IMR-90 (cell line): Measurements from ENCODE around the gene OPCML. TPM values are rescaled to one million over a fixed set of nuclear protein-coding genes. Genes with fewer than 3 reads are reported as not detected.

Source experiments
- ATAC-seq: fragments of 200-7000 bp; cut with Tn5 transposase; 2 replicates; pipeline ENCODE4 v1.9.1; 2020; ENCODE audit warnings: low read depth, mild to moderate bottlenecking, moderate library complexity
- BruUV-seq: library from RNA; stranded (reverse); fragments of 400-500 nt; replicated peaks from 2 replicates; lab custom pipeline; 2021; lab: Mats Ljungman, UMichigan
- CTCF ChIA-PET: fragments of 300-600 bp; formaldehyde crosslinking; extraction: SDS; loops from one replicate; lab custom pipeline; 2021; ENCODE audit warnings: antibody characterized with exemption; lab: Yijun Ruan, JAX
- POLR2A ChIA-PET: fragments of 300-600 bp; sonication (Branson Sonifier 250); formaldehyde crosslinking; loops from one replicate; lab custom pipeline; 2022; ENCODE audit warnings: antibody characterized with exemption; ENCODE audit not compliant: unreplicated experiment; lab: Charles Lee
- DNase-seq: peaks from one replicate; pipeline ENCODE4 v3.0.0; 2013
- H2AFZ ChIP-seq: replicated peaks from 2 replicates; pipeline ENCODE3; 2013; ENCODE audit warnings: low read length, mild to moderate bottlenecking; ENCODE audit not compliant: poor library complexity
- H2AK5ac ChIP-seq: 2 replicates; pipeline ENCODE4 v1.6.1; 2013; ENCODE audit warnings: low read depth, low read length, inconsistent platforms
- H2AK9ac ChIP-seq: replicated peaks from 2 replicates; pipeline ENCODE3; 2013; ENCODE audit warnings: mild to moderate bottlenecking, low read depth, low read length, moderate library complexity; ENCODE audit not compliant: poor library complexity
- H2BK120ac ChIP-seq: 2 replicates; pipeline ENCODE4 v1.6.1; 2013; ENCODE audit warnings: low read depth, low read length, inconsistent platforms
- H2BK15ac ChIP-seq: 3 replicates; pipeline ENCODE4 v1.6.1; 2013; ENCODE audit warnings: low read depth, low read length, inconsistent platforms
- H2BK20ac ChIP-seq: 2 replicates; pipeline ENCODE4 v1.6.1; 2013; ENCODE audit warnings: low read depth, mild to moderate bottlenecking, inconsistent platforms, low read length, moderate library complexity
- H2BK5ac ChIP-seq: 2 replicates; pipeline ENCODE4 v1.6.1; 2013; ENCODE audit warnings: mild to moderate bottlenecking, low read depth, low read length, inconsistent platforms; ENCODE audit not compliant: poor library complexity, severe bottlenecking
- H3K14ac ChIP-seq: replicated peaks from 2 replicates; pipeline ENCODE4 v1.6.1; 2013; ENCODE audit warnings: low read depth, low read length, inconsistent platforms
- H3K18ac ChIP-seq: 2 replicates; pipeline ENCODE4 v1.6.1; 2013; ENCODE audit warnings: low read depth, low read length, control low read depth
- H3K23ac ChIP-seq: 2 replicates; pipeline ENCODE4 v1.6.1; 2013; ENCODE audit warnings: low read depth, low read length, inconsistent platforms
- H3K27ac ChIP-seq: 2 replicates; pipeline ENCODE4 v1.5.1; 2013; ENCODE audit warnings: mild to moderate bottlenecking, control low read depth, low read length; ENCODE audit not compliant: insufficient read depth
- H3K27me3 ChIP-seq: 2 replicates; pipeline ENCODE4 v1.6.1; 2013; ENCODE audit warnings: low read length; ENCODE audit not compliant: control insufficient read depth, insufficient read depth
- H3K36me3 ChIP-seq: 2 replicates; pipeline ENCODE4 v1.6.1; 2013; ENCODE audit warnings: low read length, mixed read lengths; ENCODE audit not compliant: control insufficient read depth, insufficient read depth
- H3K4ac ChIP-seq: 2 replicates; pipeline ENCODE4 v1.6.1; 2013; ENCODE audit warnings: low read depth, low read length, inconsistent platforms
- H3K4me1 ChIP-seq: 2 replicates; pipeline ENCODE4 v1.6.1; 2013; ENCODE audit warnings: low read length, mixed read lengths; ENCODE audit not compliant: control insufficient read depth, insufficient read depth
- H3K4me2 ChIP-seq: 2 replicates; pipeline ENCODE4 v1.6.1; 2013; ENCODE audit warnings: low read depth, mild to moderate bottlenecking, control low read depth, low read length, moderate library complexity
- H3K4me3 ChIP-seq: 2 replicates; pipeline ENCODE4 v1.5.1; 2013; ENCODE audit warnings: low read depth, mild to moderate bottlenecking, control low read depth, low read length, moderate library complexity; ENCODE audit not compliant: insufficient read depth
- H3K56ac ChIP-seq: 2 replicates; pipeline ENCODE4 v1.6.1; 2013; ENCODE audit warnings: low read length, inconsistent platforms; ENCODE audit not compliant: insufficient read depth; ENCODE audit errors: extremely low read depth
- H3K79me1 ChIP-seq, 2 experiments: 2 replicates each; pipeline ENCODE4 v1.6.1; 2013; ENCODE audit warnings: low read length in 2 of 2, inconsistent platforms in 1 of 2, low read depth in 1 of 2
- H3K9ac ChIP-seq: 2 replicates; pipeline ENCODE4 v1.6.1; 2013; ENCODE audit warnings: low read depth, low read length, control low read depth
- H3K9me1 ChIP-seq: 2 replicates; pipeline ENCODE4 v1.6.1; 2013; ENCODE audit warnings: low read length, inconsistent platforms; ENCODE audit not compliant: insufficient read depth
- H3K9me3 ChIP-seq: 2 replicates; pipeline ENCODE4 v1.6.1; 2013; ENCODE audit warnings: low read length; ENCODE audit not compliant: control insufficient read depth, insufficient read depth
- H4K20me1 ChIP-seq: 2 replicates; pipeline ENCODE4 v1.6.1; 2013; ENCODE audit warnings: low read length, inconsistent platforms; ENCODE audit not compliant: insufficient read depth
- H4K5ac ChIP-seq: 2 replicates; pipeline ENCODE4 v1.6.1; 2013; ENCODE audit warnings: mild to moderate bottlenecking, low read depth, low read length, control low read depth
- H4K8ac ChIP-seq, 2 experiments: 2 replicates each; pipeline ENCODE4 v1.6.1; 2013; ENCODE audit warnings: low read depth in 2 of 2, low read length in 2 of 2, control low read depth in 1 of 2, inconsistent platforms in 1 of 2
- H4K91ac ChIP-seq: 2 replicates; pipeline ENCODE4 v1.6.1; 2013; ENCODE audit warnings: low read depth, low read length, inconsistent platforms; ENCODE audit not compliant: insufficient read depth
- BHLHE40 ChIP-seq: fragments of 150-350 bp; IDR thresholded peaks from 2 replicates; pipeline ENCODE4 v1.6.1; 2016; ENCODE audit warnings: mild to moderate bottlenecking, low read depth, low read length
- CEBPB ChIP-seq: IDR thresholded peaks from 2 replicates; pipeline ENCODE4 v1.6.1; 2012; ENCODE audit warnings: low read depth, low read length, improper control_type of control experiment
- CHD1 ChIP-seq: IDR thresholded peaks from 2 replicates; pipeline ENCODE4 v1.6.1; 2012; ENCODE audit warnings: low read depth, low read length, improper control_type of control experiment
- CTCF ChIP-seq: conservative IDR thresholded peaks from 2 replicates; pipeline ENCODE4 v1.5.1; 2012; ENCODE audit warnings: mild to moderate bottlenecking, low read depth, low read length, improper control_type of control experiment
- ELK1 ChIP-seq: fragments of 150-350 bp; IDR thresholded peaks from 2 replicates; pipeline ENCODE4 v1.6.1; 2016; ENCODE audit warnings: low read depth, mild to moderate bottlenecking, low read length, moderate library complexity, borderline replicate concordance
- FOS ChIP-seq: fragments of 150-350 bp; IDR thresholded peaks from 2 replicates; pipeline ENCODE4 v1.6.1; 2016; ENCODE audit warnings: low read depth, low read length
- MAFK ChIP-seq: IDR thresholded peaks from 2 replicates; pipeline ENCODE4 v1.6.1; 2012; ENCODE audit warnings: low read depth, low read length, improper control_type of control experiment
- MAZ ChIP-seq: IDR thresholded peaks from 2 replicates; pipeline ENCODE4 v1.6.1; 2012; ENCODE audit warnings: low read depth, mild to moderate bottlenecking, low read length, improper control_type of control experiment, moderate library complexity, borderline replicate concordance
- MXI1 ChIP-seq: IDR thresholded peaks from 2 replicates; pipeline ENCODE4 v1.6.1; 2012; ENCODE audit warnings: low read depth, mild to moderate bottlenecking, low read length, moderate library complexity, borderline replicate concordance
- NFE2L2 ChIP-seq: fragments of 150-350 bp; IDR thresholded peaks from 2 replicates; pipeline ENCODE4 v1.6.1; 2016; ENCODE audit warnings: low read depth, mild to moderate bottlenecking, low read length
- POLR2A ChIP-seq: IDR thresholded peaks from 2 replicates; pipeline ENCODE4 v1.6.1; 2012; ENCODE audit warnings: mild to moderate bottlenecking, low read depth, low read length
- RAD21 ChIP-seq: IDR thresholded peaks from 2 replicates; pipeline ENCODE4 v1.6.1; 2012; ENCODE audit warnings: low read length, improper control_type of control experiment
- RCOR1 ChIP-seq: IDR thresholded peaks from 2 replicates; pipeline ENCODE4 v1.6.1; 2012; ENCODE audit warnings: mild to moderate bottlenecking, low read length, improper control_type of control experiment; ENCODE audit not compliant: insufficient replicate concordance
- RFX5 ChIP-seq: IDR thresholded peaks from 2 replicates; pipeline ENCODE4 v1.8.0; 2012; ENCODE audit warnings: low read depth, mild to moderate bottlenecking, low read length, moderate library complexity
- SMC3 ChIP-seq: fragments of 150-350 bp; IDR thresholded peaks from 2 replicates; pipeline ENCODE4 v1.6.1; 2016; ENCODE audit warnings: low read depth, mild to moderate bottlenecking, antibody characterized with exemption, low read length, moderate library complexity
- USF2 ChIP-seq: fragments of 150-350 bp; IDR thresholded peaks from 2 replicates; pipeline ENCODE4 v1.6.1; 2017; ENCODE audit warnings: mild to moderate bottlenecking, antibody characterized with exemption, low read length, low read depth
- WGBS, 2 experiments: methylation state at CpG; one replicate each; pipeline versions ENCODE4 v1.1.5 to v1.1.7; 2013; ENCODE audit warnings: missing lambda C conversion rate in 2 of 2; ENCODE audit not compliant: insufficient read length in 1 of 2; ENCODE audit errors: extremely low coverage in 2 of 2; 5-methylcytosine and 5-hydroxymethylcytosine counted together
- dilution Hi-C: fragments of 300-500 bp; cut with HindIII; formaldehyde crosslinking; loops from one replicate; pipeline ENCODE4 v1.14.3; 2018; ENCODE audit warnings: low sequenced_read_pairs; ENCODE audit not compliant: unreplicated experiment
- in situ Hi-C: fragments of 300-500 bp; cut with MboI; formaldehyde crosslinking; loops from 3 replicates; pipeline ENCODE4 v1.14.3; 2019; ENCODE audit warnings: low sequenced_read_pairs, inconsistent platforms, mixed read lengths
- intact Hi-C: fragments of 100-400 bp; cut with micrococcal nuclease; formaldehyde crosslinking; loops from 2 replicates; pipeline ENCODE4 v1.10.0; 2022
- polyA plus RNA-seq, 3 experiments: library from polyadenylated mRNA; depleted of rRNA; stranded (reverse); fragments of >200 nt; gene quantifications; 2 replicates each; pipeline ENCODE4 v1.2.3, GENCODE V29; 2012; ENCODE audit warnings: low replicate concordance in 1 of 3
- total RNA-seq: library from RNA; depleted of rRNA; stranded (reverse); fragments of >200 nt; gene quantifications from 2 replicates; pipeline ENCODE4 v1.2.3, GENCODE V29; 2012

Gene OPCML
- total and polyA plus RNA-seq, 2 of the 4 experiments (the other 2 are of a cell fraction): under 0.01 to 2.6 TPM

GRCh38 chr11:133311230-133311629 lies 221.1 kb downstream of the OPCML start:
- H4K91ac ChIP-seq: no peak overlapping the region
- dilution Hi-C loops: no loop called here
- H3K9ac ChIP-seq: no peak overlapping the region
- no peak overlapping the region for H2AK9ac ChIP-seq
- H3K79me1 ChIP-seq: no peaks in the 10 kb centered on the region
- H3K14ac ChIP-seq: no peak overlapping the region
- DNase-seq (no peak), ATAC-seq (no peak)
- no peaks in the 10 kb centered on the region for H3K27me3 ChIP-seq
- no peaks in the 10 kb centered on the region for H3K9me1 ChIP-seq
- H3K4me2 ChIP-seq: no peak overlapping the region
- peaks cover 13% of the 10 kb centered on the region for H3K9me3 ChIP-seq
- H3K56ac ChIP-seq: no peak overlapping the region
- H4K8ac ChIP-seq: no peak overlapping the region
- no peak for TF ChIP-seq CHD1
- no peak for TF ChIP-seq SMC3
- TF ChIP-seq CTCF: no peak
- no peak for TF ChIP-seq FOS
- TF ChIP-seq USF2: no peak
- TF ChIP-seq MAZ: no peak
- no peak for TF ChIP-seq POLR2A
- TF ChIP-seq MAFK: no peak
- no peak for TF ChIP-seq RAD21
- TF ChIP-seq ELK1: no peak
- TF ChIP-seq MXI1: no peak
- no peak for TF ChIP-seq CEBPB
- no peak for TF ChIP-seq BHLHE40
- TF ChIP-seq NFE2L2: no peak
- no peak for TF ChIP-seq RFX5
- TF ChIP-seq RCOR1: no peak
- no peak overlapping the region for H3K18ac ChIP-seq
- no TSS peak for BruUV-seq
- H4K5ac ChIP-seq: no peak overlapping the region
- H3K4me3 ChIP-seq: no peak overlapping the region
- H3K23ac ChIP-seq: no peak overlapping the region
- ChIA-PET CTCF (no interaction called here), POLR2A (no interaction called here)
- no peak overlapping the region for H2BK20ac ChIP-seq
- no peaks in the 10 kb centered on the region for H3K36me3 ChIP-seq
- H2AFZ ChIP-seq: no peak overlapping the region
- H4K20me1 ChIP-seq: no peaks in the 10 kb centered on the region
- H3K27ac ChIP-seq: no peak overlapping the region
- WGBS, 2 experiments: no CpG with 5 or more reads among the region's 1 CpG
- H3K4me1 ChIP-seq: no peaks in the 10 kb centered on the region
- intact Hi-C loops: no loop called here
- no peak overlapping the region for H3K4ac ChIP-seq
- H2AK5ac ChIP-seq: no peak overlapping the region
- in situ Hi-C loops: no loop called here
- no peak overlapping the region for H2BK120ac ChIP-seq
- no peak overlapping the region for H2BK15ac ChIP-seq
- no peak overlapping the region for H2BK5ac ChIP-seq
